Measurements from ENCODE around the gene SPATA46.

Gene SPATA46

DNA sequence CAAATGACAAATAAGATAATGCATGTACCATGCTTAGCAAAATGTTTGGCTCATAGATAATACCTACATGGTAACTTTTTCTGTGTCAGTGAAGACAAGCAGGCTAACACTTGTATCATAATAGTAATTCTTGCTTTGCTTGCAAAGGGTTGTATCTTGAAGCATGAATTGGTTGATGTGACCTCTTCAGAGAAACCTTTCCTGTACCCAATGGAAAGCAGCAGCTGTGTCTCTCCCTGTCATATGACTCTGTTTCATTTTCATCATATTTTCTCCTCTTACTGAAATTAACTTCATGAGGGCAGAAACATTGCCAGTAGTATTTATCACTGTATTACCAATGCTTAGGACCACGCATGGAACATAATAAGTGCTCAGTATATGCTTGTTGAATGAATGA is 30.9 kb upstream of the SPATA46 start:
- no peaks in the 10 kb centered on the region for H3K79me2 ChIP-seq (ENCODE audit: control insufficient read depth, low read length)
- TF ChIP-seq, protein P1, sequence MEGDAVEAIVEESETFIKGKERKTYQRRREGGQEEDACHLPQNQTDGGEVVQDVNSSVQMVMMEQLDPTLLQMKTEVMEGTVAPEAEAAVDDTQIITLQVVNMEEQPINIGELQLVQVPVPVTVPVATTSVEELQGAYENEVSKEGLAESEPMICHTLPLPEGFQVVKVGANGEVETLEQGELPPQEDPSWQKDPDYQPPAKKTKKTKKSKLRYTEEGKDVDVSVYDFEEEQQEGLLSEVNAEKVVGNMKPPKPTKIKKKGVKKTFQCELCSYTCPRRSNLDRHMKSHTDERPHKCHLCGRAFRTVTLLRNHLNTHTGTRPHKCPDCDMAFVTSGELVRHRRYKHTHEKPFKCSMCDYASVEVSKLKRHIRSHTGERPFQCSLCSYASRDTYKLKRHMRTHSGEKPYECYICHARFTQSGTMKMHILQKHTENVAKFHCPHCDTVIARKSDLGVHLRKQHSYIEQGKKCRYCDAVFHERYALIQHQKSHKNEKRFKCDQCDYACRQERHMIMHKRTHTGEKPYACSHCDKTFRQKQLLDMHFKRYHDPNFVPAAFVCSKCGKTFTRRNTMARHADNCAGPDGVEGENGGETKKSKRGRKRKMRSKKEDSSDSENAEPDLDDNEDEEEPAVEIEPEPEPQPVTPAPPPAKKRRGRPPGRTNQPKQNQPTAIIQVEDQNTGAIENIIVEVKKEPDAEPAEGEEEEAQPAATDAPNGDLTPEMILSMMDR (IDR thresholded peaks at IDR 0.05; ENCODE audit: low read depth, low read length, poor library complexity, severe bottlenecking): no peak
- TF ChIP-seq EZH2phosphoT487 (IDR thresholded peaks at IDR 0.05; ENCODE audit: borderline replicate concordance, low read length): no peak
- no peaks in the 10 kb centered on the region for H3K27me3 ChIP-seq (ENCODE audit: control insufficient read depth, low read length)
- no peaks in the 10 kb centered on the region for H3K9me2 ChIP-seq (replicated peaks; ENCODE audit: control insufficient read depth, low read length)
- H4K20me1 ChIP-seq (ENCODE audit: control insufficient read depth, insufficient read depth, low read depth, low read length): no peaks in the 10 kb centered on the region
- no peaks in the 10 kb centered on the region for H3K4me1 ChIP-seq (ENCODE audit: control insufficient read depth, low read length)
- H3K27ac ChIP-seq (ENCODE audit: low read depth, low read length): no peak overlapping the region
- H3K9me3 ChIP-seq (ENCODE audit: control insufficient read depth, insufficient read depth, low read length): no peaks in the 10 kb centered on the region
- H3F3A ChIP-seq (ENCODE audit: control insufficient read depth, insufficient read depth): no peaks in the 10 kb centered on the region
- no peak overlapping the region for H3K4me2 ChIP-seq (ENCODE audit: low read length)
- no peaks in the 10 kb centered on the region for H3K36me3 ChIP-seq (ENCODE audit: control insufficient read depth, low read length)
- no peak overlapping the region for H3K4me3 ChIP-seq (ENCODE audit: low read length)

DNA sequence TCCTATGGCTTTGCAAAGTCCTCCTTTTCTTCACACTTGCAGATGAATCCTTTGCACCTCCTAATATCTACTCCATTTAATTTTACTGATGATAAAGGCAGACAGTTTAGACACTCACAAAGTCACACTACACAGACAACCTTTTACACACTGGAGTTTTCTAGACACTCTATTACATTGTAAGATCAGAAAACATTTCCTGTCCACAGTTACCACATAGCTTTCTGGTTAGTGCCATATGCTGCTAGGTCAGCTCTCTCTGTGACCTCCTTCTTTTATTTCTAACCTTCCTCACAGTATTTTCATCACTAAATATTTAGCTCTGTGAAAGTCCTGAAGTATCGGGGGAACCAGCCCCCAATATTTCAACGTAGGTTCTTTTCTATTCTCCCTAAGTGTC is 30.2 kb upstream of the SPATA46 start:
- no peak overlapping the region for H3K27ac ChIP-seq (ENCODE audit: low read depth, low read length)
- TF ChIP-seq, protein P1 (IDR thresholded peaks at IDR 0.05; ENCODE audit: low read depth, low read length, poor library complexity, severe bottlenecking): no peak
- no peak for TF ChIP-seq EZH2phosphoT487 (IDR thresholded peaks at IDR 0.05; ENCODE audit: borderline replicate concordance, low read length)
- H4K20me1 ChIP-seq (ENCODE audit: control insufficient read depth, insufficient read depth, low read depth, low read length): no peaks in the 10 kb centered on the region
- no peaks in the 10 kb centered on the region for H3K79me2 ChIP-seq (ENCODE audit: control insufficient read depth, low read length)
- H3K27me3 ChIP-seq (ENCODE audit: control insufficient read depth, low read length): no peaks in the 10 kb centered on the region
- no peaks in the 10 kb centered on the region for H3F3A ChIP-seq (ENCODE audit: control insufficient read depth, insufficient read depth)
- H3K9me2 ChIP-seq (replicated peaks; ENCODE audit: control insufficient read depth, low read length): no peaks in the 10 kb centered on the region
- H3K4me1 ChIP-seq (ENCODE audit: control insufficient read depth, low read length): no peaks in the 10 kb centered on the region
- H3K9me3 ChIP-seq (ENCODE audit: control insufficient read depth, insufficient read depth, low read length): no peaks in the 10 kb centered on the region
- H3K36me3 ChIP-seq (ENCODE audit: control insufficient read depth, low read length): no peaks in the 10 kb centered on the region
- no peak overlapping the region for H3K4me3 ChIP-seq (ENCODE audit: low read length)
- no peak overlapping the region for H3K4me2 ChIP-seq (ENCODE audit: low read length)

DNA sequence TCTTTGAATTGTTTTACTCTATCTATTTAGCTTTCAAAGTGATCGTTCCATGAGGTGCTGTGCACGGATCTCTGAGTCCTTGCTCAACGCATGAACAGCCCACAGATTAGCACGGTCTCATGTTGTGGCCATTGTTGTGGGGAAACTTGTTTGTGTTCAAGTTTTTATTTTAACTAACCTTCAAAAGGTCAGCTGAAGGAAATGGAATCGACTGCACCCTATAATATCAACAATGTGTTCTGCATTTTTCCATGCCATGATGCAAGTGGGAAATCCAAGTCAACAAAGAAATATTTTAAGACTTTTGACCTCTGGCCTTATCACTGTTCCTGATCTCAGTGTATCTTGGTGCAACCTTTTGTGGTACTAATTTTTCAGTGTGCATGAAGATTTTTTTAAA is 29.1 kb upstream of the SPATA46 start:
- H3F3A ChIP-seq (ENCODE audit: control insufficient read depth, insufficient read depth): no peaks in the 10 kb centered on the region
- H3K9me3 ChIP-seq (ENCODE audit: control insufficient read depth, insufficient read depth, low read length): no peaks in the 10 kb centered on the region
- no peaks in the 10 kb centered on the region for H4K20me1 ChIP-seq (ENCODE audit: control insufficient read depth, insufficient read depth, low read depth, low read length)
- no peak overlapping the region for H3K27ac ChIP-seq (ENCODE audit: low read depth, low read length)
- no peaks in the 10 kb centered on the region for H3K79me2 ChIP-seq (ENCODE audit: control insufficient read depth, low read length)
- no peaks in the 10 kb centered on the region for H3K27me3 ChIP-seq (ENCODE audit: control insufficient read depth, low read length)
- H3K4me2 ChIP-seq (ENCODE audit: low read length): no peak overlapping the region
- no peaks in the 10 kb centered on the region for H3K9me2 ChIP-seq (replicated peaks; ENCODE audit: control insufficient read depth, low read length)
- no peaks in the 10 kb centered on the region for H3K4me1 ChIP-seq (ENCODE audit: control insufficient read depth, low read length)
- no peak overlapping the region for H3K4me3 ChIP-seq (ENCODE audit: low read length)
- H3K36me3 ChIP-seq (ENCODE audit: control insufficient read depth, low read length): no peaks in the 10 kb centered on the region
- TF ChIP-seq, protein P1 (IDR thresholded peaks at IDR 0.05; ENCODE audit: low read depth, low read length, poor library complexity, severe bottlenecking): no peak
- TF ChIP-seq EZH2phosphoT487 (IDR thresholded peaks at IDR 0.05; ENCODE audit: borderline replicate concordance, low read length): no peak
